MM.1S (cell line): ENCODE measurements around the gene FOXL1.

Experiments used
- CTCF ChIP-seq: fragments of 300-600 bp; sonication (generic); IDR thresholded peaks from 2 replicates; pipeline ENCODE4 v1.5.1; 2016; ENCODE audit warnings: antibody characterized with exemption, low read length, mixed read lengths
- EZH2 ChIP-seq: fragments of 300-600 bp; sonication (generic); optimal IDR thresholded peaks from 2 replicates; pipeline ENCODE3; 2017; ENCODE audit warnings: low read depth, mild to moderate bottlenecking, antibody characterized with exemption, low read length, mixed read lengths

GRCh38 chr16:86619239-86619794, 41.0 kb downstream of the FOXL1 start:
- TF ChIP-seq CTCF = no peak
- TF ChIP-seq EZH2 = no peak
